ENCODE data around the gene ATXN10. TPM values are rescaled to one million over a fixed set of nuclear protein-coding genes. Genes with fewer than 3 reads are reported as not detected.
"Not testable (repeated sequence)": the region's sequence is repeated elsewhere in the genome, so short reads cannot be mapped to it uniquely, and the experiment has no call there.

The ATXN10 gene
- total RNA-seq, 1 donor from 2014 or later, result 102 TPM

DNA sequence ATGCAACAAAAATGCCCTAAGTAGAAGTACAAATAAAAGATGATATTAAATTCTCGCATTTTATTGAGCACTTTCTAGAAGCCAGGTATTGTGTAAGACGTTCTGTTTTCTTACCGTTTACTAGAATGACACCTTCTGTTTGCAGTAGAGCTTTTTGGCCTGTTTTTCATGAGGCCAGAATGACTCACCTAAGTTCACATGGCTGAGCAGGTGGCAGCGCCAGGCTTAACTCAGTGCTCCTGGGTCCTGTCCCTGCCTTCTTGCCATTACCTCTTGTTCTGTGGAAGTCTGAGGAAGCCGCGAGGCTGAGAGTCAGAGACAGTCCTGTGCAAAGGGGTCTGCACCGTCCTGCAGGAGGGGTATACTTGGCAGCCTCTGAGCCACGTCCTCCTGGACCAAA lies 113.8 kb downstream of the ATXN10 start:
- no peak for DNase-seq

DNA sequence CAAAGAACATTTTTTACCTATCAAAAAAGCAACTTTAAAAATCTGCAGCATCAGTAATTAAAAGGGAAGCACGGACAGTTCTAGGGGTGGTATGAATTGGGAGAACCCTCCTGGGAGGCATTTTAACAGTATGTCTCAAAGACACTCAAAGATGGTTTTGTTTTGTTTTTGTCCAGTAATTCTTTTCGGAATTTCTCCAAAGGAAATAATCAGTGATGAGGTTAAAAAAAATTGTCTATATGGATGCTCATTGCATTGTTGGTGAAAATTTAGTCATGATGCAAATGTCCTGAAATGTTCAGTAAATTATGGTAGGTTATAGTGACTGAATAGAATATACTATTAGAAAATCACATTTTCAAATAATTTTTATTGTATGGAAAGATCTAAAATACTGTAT lies 115.1 kb downstream of the ATXN10 start:
- DNase-seq, result no peak

DNA sequence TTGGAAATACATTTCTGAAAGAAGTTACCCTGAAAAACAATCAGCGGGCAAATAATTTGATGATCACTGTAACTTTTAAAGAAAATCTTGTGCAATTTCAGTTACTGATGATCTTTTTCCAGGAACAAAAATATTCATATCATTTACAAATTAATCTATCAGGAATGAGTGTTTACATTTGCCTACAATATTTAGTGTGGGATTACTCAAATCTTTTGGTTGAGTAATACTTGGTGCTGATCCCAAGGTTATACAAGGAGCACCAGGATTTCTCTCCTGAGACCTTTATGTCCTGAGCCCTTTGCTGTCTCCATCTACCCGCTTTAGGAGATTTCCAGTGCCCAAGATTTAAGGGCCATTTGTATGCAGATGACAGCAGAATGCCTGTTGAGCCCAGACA lies 116.1 kb downstream of the ATXN10 start:
- DNase-seq, result no peak

DNA sequence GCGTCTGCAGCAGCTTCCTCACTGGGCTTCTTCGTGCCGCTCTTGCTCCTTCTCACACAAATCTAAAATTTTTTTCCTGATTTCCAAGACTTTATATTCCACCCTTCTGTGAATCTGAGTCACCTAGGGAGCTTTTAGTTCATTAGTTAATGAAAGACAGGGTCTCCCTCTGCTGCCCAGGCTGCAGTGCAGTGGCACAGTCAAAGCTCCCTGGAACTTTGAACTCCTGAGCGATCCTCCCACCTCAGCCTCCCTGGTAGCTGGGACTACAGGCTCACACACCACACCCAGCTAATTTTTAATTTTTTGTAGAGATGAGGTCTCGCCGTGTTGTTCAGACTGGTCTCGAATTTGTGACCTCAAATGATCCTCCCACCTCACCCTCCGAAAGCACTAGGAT lies 116.9 kb downstream of the ATXN10 start:
- no peak for DNase-seq

DNA sequence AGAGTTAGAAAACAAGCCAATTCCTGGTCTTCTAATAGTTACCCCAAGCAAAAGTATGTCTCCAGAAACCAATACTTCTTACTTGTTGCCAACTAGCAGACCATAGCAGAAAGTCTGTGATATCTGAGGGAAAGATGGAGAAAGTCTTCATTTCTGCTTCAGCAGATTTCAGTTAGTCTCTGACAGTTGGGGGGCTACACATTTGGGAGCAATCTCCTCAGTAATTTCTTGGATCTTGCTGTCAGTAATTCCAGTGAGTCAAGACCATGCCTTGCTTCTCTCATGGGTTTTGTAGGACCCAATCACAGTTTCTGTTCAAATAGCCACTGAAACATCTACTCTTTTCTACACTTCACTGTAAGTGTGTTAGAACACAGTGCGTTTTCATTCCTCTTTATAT lies 118.8 kb downstream of the ATXN10 start:
- DNase-seq, result no peak

DNA sequence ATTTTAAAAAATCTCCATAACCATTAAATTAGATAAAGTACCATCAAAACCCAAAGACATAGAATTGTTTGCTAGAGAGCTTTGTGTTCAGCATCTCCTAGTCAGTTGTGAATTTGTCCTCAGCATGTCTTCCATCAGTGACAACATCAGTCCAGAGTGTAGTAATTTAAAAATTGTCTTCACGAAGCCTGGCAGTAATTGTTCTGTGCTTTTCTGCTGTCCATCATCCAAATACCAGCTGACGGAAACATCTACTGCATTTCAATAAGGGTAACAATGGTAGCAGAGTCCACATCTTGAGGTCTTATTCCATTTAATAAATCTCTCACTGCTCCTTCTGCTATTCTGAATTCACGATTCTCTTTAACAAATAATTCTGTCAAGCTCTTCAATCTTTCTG lies 121.5 kb downstream of the ATXN10 start:
- DNase-seq, result no peak

DNA sequence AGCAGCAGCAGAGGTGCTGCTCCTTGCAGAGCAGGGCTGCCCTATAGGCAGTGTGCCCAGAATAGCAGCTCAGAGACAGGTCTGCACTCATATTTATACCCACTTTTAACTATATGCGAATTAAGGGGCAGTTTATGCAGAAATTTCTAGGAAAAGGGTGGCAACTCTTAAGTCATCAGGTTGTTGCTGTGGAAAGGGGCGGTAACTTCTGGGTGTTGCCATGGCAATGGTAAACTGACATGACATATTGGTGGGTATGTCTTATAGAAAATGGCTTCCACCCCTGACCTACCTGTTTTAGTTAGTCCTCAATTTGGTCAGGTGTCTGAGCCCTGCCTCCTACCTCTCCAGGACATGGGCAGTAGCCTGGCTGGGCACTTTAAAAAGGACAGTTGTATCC lies 122.3 kb downstream of the ATXN10 start:
- no peak for DNase-seq

DNA sequence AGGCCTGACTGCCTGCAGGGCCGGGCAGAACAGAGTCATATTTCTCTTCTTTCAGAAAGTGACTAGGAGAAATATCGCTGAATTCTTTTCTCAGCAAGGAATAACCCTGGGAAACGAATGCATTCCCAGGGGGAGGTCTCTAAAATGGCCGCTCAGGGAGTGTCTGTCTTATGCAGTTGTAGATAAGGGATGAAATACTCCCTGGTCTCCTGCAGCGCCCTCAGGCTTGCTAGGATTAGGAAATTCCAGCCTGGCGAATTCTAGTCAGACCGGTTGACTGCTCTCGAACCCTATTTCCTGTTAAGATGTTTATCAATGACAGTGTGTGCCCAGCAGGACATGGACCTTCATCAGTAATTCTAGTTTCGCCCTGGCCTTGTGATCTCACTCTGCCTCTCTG lies 124.4 kb downstream of the ATXN10 start:
- DNase-seq, result not testable (repeated sequence)

DNA sequence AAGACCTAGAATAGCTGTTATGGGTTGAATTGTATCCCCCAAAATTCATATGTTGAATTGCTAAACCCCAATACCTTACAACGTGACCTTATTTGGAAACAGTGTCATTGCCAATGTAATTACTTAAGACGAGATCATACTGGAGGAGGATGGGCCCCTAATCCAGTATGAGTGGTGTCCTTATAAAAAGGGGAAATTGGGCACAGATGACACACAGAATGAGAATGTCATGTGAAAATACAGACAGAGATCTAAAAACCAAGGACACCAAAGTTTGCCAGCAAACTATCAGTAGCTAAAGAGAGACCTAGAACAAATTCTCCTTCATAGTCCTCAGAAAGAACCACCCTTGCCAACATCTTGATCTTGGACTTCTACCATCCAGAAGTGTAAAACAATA lies 127.7 kb downstream of the ATXN10 start:
- DNase-seq, result no peak

DNA sequence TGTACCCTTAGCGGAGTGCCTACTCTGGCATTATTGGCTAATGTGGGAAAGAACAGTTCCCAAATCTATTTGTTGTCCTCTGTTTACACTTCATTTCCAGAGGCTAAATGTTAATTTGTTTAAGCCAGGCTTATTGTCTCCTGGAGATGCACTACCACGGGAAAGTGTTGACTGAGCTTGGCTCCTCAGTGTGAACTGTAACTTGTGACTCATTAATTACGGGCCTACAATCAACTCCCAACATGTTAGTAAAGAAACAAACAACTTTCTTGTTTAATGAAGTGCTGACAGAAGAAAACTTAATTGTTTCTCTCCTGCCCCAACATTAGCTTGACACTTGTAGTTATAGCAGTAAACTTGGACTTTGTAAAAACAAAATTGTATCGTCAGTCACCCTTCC lies 130.4 kb downstream of the ATXN10 start:
- DNase-seq, result no peak

DNA sequence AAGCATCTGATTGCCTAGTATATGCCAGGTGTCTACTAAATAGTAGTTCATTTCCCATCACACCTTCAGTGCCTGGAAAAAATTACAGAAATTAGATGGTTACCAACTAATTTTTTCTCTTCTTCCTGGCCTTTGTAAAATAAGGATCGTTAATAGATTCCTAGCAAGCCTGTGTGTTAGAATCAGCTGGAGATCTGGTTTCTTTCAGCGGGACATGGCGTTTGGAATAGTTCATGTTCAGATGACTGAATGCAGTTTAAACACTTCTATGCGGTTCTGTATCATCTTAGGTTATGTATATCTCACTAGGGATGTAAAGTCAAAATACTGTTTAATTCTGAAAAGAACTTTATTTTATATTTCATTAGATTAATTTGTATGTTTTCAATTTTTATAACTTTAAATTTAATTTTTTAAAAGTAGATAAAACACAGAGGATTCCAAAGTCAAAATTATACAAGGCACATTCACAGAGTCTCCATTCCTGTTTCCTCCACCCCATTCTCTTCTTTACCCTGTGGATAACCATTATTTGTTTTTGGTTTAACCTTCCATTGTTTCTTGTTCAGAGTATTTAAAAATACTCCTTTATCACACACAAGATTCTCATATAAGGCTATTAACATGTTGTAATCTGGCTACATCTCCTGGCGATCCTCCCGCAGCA lies 132.8 kb downstream of the ATXN10 start:
- no peak for DNase-seq

DNA sequence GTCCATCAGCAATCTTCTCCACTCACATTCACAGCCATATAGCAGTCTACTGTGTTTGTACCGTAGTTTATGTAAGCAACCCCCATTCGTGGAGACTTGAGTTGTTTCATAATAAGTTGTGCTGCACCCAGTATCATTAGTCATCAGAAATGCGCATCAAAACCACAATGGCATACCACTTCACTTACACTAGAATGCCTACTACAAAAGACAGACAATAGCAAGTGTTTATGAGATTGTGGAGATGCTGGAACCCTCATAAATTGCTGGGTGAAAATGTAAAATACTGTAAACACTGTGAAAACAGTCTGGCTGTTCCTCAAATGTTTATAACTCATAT lies 133.3 kb downstream of the ATXN10 start:
- DNase-seq, result no peak

DNA sequence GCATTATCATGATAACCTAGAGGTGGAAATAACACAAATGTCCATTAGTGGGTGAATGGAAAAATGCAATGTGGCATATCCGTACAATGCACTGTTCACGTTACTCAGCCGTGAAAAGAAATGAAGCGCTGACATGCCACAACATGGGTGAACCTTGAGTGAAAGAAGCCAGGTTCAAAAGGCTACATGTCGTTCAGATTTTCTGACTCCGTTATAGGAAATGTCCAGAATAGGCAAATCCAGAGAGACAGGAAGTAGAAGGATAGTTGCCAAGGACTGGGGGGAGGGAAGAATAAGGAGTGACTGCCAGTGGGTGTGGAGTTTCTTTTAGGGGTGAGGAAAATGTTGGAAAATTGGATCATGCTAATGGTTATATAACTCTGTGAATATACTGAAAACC lies 133.8 kb downstream of the ATXN10 start:
- no peak for DNase-seq

DNA sequence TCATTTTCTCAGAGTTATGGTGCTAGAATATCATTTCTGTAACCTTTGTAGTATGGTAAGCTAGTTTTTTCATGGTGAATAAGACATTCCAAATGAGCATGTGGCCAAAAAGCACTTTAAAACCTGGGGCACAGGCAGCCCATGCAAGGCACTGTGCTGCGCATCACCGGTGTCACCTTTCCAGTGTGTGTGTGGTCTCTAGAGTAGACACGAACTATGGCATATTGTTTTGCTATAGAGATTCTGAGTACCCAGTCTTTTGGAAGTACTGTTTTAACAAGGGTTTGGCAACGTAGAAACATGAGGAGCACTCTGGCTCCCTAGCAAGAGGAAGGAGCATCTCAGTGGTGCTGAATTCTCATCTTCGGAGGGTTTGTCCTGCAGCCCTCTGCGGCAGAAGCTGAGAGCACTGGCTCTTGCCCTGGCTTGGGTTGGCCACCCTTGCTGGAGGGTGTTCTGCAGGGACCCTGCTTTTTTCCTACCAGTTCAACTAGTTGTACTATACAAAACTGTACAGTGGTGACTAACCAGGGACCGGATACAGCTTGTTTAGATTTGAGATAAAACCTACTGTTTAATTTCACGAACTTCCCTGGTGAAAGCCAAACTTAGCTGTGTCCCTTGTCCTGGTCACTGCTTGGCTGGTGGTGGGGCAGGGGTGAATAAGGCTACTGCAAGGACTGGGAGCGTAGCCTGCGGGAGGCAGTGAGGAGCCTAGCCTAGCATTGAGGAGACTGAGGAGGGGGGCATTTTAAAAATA lies 135.7 kb downstream of the ATXN10 start:
- no peak for DNase-seq

DNA sequence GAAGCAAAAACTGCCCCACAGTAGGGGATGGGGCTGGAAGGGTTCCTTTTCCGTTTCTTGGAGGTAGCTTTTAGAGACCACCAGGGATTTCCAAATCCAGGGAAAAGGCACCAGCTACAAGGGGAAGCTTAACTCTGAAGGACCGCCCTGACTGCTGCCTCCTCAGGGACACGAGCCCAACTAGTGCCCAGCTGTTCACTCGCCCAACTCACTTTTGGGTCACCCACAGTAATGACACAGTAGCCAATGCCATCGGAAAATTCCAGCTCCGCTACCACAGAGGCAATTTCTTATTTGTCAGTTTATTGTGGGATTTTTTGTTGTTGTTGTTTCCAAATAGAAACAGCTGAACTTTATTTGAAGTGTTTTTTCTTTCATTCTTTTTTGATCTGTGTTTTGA lies 141.3 kb downstream of the ATXN10 start:
- no peak for DNase-seq

DNA sequence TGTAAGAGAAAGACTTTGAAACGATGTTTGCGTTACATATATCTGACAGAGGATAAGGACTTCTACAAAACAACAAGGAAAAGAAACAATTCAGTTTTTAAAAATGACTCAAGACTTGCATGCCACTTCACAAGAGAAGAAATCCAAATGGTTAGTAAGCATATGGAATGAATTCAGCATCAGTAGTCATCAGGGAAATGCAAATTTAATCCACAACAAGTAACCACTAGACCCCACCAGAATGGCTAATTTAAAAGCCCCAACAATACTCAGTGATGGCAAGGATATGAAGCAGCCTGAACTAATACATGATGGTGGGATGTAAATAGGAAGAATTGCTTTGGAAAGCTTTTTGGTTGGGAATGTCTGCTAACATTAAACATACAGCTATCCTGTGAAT lies 142.6 kb downstream of the ATXN10 start:
- no peak for DNase-seq

DNA sequence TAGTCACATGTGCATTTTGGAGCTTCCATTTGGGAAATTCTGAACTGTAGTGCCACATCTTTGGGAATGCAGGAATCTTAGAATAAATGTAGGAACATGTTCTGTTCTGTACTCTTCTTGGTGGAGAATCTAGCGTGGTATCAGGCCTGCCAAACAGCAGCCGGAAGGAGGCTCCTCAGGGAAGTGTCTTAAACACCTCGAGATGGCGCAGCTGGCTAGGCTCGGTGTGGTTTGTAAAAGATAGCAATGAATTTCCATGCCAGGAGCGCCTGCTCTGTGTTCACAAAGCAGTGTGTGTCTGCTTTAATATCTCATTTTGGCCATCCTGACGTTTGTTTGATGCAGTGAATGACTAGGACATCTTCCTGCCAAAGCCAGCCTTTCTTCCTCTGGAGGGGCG lies 145.1 kb downstream of the ATXN10 start:
- DNase-seq, result peak; percentile 30

DNA sequence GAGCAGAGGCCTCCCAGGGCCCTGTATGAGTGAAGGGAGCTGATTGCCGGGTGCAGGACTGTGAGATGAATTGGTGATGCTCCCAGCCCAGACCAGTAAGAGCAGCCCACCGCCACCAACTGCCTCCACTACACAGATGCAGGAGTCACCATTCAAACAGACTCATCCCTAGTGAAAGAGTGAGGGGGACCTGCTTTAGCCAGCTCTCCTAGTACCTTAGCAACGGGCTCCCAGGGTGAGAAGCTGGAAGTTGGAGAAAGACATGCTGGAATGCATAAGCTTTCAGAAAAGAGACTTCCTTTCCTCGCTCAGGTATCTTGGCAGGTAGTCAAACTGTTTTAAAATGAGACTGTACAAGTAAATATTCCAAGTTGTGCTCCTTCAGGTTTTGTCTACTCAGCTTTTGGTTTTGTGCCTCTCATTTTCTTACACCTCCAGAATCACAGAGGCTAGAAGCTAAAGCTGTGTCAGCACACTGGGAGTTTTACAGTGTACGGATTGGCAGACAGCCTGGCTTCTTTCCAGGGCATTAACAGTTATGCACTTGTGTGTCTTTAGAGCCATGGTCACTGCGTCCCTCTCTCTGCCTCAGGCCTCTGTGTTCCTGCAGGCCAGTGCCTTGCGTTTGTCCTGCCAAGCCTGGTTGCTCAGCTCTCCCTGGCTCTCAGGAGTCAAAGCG lies 146.2 kb downstream of the ATXN10 start:
- no peak for DNase-seq

DNA sequence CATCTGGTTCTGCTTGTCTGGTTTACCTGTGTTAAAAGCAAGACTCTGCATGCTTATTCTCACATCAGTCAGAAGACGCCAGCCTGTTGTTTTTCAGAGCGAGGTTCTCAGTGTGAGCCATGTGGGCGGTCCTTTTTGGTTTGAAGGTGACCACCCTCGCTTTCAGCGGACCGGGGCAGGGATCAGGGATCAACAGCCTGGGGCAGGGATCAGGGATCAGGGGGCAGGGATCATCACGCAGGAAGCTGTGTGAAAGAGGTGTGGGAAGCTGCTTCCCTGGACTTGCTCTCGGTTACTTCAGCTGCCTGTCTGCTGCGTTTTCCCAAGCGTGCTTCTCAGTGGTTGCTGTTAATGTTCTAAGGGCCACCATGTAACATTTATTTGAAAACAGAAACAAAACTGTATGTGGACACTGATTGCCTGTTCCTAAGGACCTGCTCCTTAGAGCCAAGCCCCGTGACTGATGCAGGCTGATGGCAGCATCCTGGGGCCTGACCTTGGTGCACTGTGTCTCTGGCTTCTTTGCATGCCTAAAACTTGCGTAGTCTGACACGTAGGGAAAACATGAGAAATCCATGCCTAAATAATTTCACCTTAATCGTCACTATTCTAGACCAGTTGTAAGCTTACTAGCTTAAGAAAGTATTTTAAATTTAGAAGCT lies 146.9 kb downstream of the ATXN10 start:
- no peak for DNase-seq

DNA sequence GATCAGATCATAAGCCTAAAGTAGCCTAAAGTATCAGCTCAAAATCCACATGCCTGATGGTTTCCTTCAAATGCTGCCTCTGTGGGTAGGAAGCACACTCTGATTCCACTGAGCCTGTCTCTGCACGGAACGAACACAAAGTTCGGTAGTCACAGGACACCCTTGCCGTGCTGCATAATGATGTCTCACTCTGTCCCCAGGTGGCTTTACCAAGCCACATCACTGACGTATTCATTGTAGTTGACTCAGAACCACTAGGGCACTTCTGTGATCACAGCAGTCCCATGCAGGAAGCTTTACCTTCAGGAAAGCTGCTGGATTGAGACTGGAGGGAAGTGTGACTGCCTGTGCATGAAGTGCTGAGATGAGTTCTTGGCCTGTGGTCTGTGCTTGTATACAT lies 147.7 kb downstream of the ATXN10 start:
- no peak for DNase-seq

DNA sequence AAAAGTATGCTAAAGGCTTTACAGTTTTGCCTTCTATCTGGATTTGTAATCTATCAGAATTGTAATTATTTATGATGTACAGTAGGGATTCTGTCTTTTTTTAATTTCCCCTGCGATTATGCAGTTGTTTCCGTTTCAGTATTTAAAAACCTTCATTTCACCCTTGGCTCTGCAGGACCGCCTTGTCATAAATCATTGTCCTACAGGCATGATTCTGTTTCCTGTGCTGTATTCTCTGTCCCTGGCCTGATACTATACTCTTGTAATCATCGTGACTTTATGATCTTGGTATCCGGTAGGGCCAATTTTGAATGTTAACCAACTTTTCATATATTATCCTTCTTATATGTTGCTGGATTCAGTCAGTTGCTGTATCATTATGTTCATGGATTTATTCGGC lies 151.7 kb downstream of the ATXN10 start:
- no peak for DNase-seq

DNA sequence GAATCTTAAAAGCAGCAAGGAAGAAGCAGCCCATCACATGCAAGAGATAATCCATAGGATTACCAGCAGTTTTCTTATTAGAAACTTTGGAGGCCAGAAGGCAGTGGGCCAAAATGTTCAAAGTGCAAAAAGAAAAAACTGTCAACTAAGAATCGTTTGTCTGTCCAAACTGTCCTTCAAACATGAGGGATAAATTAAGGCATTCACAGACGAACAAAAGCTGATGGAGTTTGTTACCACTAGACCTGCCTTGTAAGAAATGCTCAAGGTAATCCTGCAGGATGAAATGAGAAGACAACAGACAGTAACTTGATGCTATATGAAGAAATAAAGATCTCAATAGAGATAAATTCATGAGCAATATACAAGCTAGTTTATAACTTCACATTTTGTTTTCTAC lies 154.9 kb downstream of the ATXN10 start:
- DNase-seq, result no peak

DNA sequence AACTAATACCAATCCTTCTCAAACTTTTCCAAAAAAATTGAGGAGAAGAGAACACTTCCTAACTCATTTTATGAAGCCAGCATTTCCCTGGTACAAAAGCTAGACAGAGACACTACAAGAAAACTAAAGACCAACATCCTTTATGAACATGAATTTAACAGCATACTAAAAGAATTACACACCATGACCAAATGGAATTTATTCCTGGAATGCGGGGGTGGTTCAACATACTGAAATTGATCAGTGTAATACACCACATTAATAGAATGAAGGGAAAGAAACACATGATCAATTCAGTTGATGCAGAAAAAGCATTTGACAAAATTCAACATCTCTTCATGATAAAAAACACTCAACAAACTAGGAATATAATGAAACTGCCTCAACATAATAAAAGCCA lies 157.2 kb downstream of the ATXN10 start:
- DNase-seq, result no peak

All from skin of body (tissue), 2 donors.